Endothelial cell of umbilical vein (primary cell): ENCODE measurements around the gene C14orf119.

ENCODE experiments used
- CTCF ChIP-seq, 2 donors: IDR thresholded peaks; 1 replicate in 1 of 2; 2 replicates in 1 of 2; pipeline ENCODE4 v1.5.1; 2011; ENCODE audit warnings: low read length in 2 of 2, mild to moderate bottlenecking in 2 of 2, moderate library complexity in 2 of 2, control low read depth in 1 of 2, inconsistent platforms in 1 of 2, low read depth in 1 of 2; ENCODE audit not compliant: insufficient read depth in 1 of 2; ENCODE audit errors: extremely low read depth in 1 of 2
- EZH2 ChIP-seq: IDR thresholded peaks from 2 replicates; pipeline ENCODE4 v1.6.1; 2012; ENCODE audit warnings: borderline replicate concordance, low read depth, mild to moderate bottlenecking, moderate library complexity, low read length, inconsistent platforms; ENCODE audit not compliant: severe bottlenecking
- MYC ChIP-seq: IDR thresholded peaks from one replicate; pipeline ENCODE4 v1.6.1; 2011; ENCODE audit warnings: mild to moderate bottlenecking, low read depth, low read length
- POLR2A ChIP-seq: IDR thresholded peaks from 2 replicates; pipeline ENCODE4 v1.6.1; 2012; ENCODE audit warnings: low read depth, mild to moderate bottlenecking, control low read depth, low read length

GRCh38 chr14:23143911-23144310 lies 48.6 kb downstream of the C14orf119 start:
- TF ChIP-seq CTCF (IDR thresholded peaks at IDR 0.05; ENCODE audit: extremely low read depth in 1 of 2, insufficient read depth in 1 of 2, low read depth in 1 of 2, low read length in 2 of 2) (no peak), MYC (no peak), EZH2 (no peak), POLR2A (no peak)
